HL-60/S4 (cell line): ENCODE results near the gene ATP5PD.
"Not testable (repeated sequence)": the region's sequence is repeated elsewhere in the genome, so short reads cannot be mapped to it uniquely, and the experiment has no call there.

Source experiments
- in situ Hi-C: fragments of 300-500 bp; cut with MboI; formaldehyde crosslinking; loops from 2 replicates; pipeline ENCODE4 v1.14.3; 2022; ENCODE audit warnings: low sequenced_read_pairs

The ATP5PD gene

DNA sequence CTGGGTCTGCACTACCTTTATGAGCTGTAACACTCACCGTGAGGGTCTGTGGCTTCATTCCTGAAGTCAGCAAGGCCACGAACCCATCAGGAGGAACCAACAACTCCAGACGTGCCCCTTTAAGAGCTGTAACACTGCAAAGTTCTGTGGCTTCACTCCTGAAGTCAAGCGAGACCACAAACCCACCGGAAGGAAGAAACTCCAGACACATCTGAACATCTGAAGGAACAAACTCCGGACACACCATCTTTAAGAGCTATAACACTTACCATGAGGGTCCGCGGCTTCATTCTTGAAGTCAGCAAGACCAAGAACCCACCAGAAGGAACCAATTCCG, 21.4 kb downstream of the ATP5PD start:
- in situ Hi-C loops: not testable (repeated sequence)

DNA sequence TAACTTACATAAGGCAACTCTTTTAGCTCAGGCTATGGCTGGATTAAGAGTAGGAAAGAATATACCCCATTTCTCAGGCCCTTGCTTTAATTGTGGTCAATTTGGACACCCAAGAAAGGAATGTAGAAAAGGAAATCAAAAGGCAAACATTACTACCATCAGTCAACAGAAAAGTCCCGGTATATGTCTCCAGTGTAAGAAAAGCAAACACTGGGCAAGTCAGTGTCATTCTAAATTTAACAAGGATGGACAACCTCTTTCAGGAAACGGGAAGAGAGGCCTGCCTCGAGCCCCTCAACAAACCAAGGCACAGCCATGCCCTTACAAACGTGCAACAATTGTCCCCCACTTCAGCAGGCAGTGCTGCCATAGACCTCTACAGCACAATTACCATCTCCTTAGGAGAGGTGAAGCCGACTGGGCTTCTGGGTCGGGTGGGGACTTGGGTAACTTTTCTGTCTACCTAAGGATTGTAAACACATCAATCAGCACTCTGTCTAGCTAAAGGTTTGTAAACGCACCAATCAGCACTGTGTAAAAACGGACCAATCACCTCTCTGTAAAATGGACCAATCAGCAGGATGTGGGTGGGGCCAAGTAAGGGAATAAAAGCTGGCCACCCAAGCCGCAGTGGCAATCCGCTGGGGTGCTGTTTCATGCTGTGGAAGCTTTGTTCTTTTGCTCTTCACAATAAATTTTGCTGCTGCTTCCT, 21.9 kb downstream of the ATP5PD start:
- in situ Hi-C loops: no loop called here

DNA sequence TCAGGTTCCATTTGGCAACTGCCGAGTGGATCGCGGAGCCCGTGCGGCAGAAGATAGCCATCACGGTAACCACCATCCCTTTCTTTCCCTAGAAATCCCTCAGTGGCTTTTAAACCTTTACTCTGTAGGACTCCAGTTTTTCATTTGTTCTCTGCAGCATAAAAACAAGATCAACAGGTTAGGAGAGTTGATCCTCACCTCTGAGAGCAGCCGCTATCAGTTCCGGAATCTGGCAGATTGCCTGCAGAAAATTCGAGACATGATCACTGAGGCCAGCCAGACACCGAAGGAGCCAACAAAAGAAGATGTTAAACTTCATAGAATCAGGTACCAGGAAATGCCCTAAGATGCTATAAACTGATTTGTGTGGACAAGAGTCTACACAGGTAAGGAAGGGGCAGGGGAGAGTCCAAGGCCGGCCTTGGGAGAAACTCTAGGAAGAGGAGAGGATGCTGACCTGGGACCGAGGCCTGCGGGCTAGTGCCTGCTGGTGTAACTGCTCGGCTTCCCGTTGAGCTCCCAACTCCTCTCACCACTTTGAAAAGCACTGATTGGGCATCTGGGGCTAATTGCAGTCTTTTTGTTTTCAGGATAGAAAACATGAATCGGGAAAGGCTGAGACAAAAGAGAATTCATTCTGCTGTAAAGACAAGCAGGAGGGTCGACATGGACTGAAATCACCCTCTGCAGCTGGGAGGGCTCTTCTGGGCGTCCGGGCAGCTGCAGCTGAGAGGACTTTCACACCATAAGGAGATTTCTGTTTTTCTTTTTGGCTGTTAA, 26.2 kb downstream of the ATP5PD start:
- in situ Hi-C loops: no loop called here

DNA sequence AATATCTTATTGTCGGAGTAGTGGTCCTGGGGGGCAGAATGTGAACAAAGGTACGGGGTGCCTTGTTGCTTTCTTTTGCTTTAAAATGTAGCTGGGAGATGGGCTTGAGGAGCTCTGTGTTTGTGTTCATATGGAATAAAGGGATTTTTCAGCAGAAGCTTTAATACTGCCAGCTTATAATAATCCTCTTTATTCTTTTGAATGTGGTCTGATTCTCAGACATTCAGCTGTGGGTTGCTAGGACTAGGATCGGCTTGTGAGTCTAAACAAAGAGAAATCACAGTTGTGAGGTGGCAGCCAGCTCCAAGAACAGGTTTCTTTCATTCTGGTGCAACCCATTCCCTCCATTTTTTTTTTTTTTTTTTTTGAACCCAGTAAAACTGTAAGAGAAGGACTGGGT, 27.1 kb downstream of the ATP5PD start:
- in situ Hi-C loops: no loop called here

DNA sequence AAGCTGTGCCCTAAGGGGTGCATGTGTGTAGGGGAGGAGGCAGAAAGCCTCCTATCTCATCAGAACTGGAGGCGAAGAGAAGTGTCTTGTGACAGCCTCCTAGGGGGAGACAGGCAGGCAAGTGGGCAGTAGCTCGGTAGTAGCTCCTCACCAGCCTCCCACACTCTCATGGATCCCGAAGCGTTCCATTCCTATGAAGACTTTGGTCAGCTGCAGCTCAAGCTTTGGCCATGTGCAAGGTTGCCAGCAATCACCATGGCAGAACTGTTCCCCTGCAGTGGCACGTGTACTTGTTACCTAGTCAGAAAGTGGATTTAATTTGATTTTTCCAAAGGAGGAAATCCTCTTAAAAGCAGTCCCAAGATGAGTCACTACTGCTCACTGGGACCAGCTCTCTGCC, 27.6 kb downstream of the ATP5PD start:
- in situ Hi-C loops: no loop called here

DNA sequence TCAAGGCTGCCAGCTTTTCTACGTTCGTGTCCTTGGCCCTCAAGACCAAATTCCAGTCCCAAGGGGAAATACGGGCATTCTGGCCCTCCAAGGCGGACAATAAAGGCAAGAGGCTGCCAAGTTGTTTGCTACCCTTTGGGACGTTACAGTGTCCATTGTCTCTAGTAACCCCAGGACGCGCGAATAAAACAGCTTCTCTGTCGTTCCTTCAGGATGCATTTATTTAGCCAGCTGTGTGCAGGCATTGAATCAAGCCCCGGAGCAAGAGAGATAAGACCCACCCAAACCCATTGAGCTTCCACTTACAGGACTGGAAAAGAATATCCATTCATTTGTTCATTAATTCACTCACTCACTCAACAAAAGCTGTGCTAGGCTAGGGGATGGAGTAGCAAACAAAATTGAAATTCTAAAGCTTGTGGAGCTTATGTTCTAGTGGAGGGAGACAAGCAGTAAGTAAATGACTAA, 33.6 kb downstream of the ATP5PD start:
- in situ Hi-C loops: no loop called here

DNA sequence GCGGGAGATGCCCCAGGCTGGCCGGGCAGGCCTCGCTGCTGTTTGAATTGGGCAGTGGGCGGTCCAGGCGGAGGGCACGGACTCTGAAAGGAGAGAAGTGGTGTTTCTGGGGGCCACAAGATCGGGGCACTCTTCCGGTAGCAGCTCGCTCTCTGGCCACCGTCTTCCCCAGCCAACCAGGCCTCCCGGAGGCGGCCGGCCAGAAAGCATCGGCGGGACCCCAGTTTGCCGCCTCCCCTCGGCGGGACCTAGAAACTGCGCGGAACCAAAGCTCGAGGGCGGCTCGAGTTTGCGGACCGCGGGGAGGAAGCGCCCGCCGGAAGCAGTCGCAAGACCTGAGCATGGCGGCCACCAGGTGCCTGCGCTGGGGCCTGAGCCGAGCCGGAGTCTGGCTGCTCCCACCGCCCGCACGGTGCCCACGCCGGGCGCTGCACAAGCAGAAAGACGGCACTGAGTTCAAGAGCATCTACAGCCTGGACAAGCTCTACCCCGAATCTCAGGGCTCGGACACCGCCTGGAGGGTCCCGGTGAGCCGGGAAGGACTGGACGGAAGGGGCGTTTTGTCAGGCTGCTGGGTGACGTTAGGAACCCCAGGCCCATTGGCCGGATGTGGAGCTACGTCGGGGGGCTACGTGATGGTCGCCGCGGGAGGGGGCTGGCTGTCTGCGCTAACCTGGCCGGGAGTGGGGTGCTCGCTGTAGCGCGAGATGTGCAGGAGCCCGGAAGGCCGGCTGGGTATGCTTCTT, 34.2 kb downstream of the ATP5PD start, which contains the start of gene MRPL58:
TSS of gene MRPL58 (plus strand) at position 325 of the 746 bp plus-strand sequence. CDS start at position 342, 17 bp downstream.
- in situ Hi-C loops: no loop called here

DNA sequence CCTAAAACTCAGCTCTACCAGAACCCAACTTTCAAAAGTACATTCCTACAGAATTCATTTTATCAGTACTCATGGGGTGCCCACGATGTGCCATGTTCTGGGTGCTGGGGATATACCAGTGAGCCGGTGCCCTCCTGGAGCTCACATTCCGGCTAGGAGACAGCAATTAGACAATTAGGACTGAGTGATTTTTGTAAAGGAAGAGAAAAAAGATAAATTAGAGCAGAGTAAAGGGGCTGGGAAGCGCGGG, 34.7 kb downstream of the ATP5PD start:
- in situ Hi-C loops: no loop called here

DNA sequence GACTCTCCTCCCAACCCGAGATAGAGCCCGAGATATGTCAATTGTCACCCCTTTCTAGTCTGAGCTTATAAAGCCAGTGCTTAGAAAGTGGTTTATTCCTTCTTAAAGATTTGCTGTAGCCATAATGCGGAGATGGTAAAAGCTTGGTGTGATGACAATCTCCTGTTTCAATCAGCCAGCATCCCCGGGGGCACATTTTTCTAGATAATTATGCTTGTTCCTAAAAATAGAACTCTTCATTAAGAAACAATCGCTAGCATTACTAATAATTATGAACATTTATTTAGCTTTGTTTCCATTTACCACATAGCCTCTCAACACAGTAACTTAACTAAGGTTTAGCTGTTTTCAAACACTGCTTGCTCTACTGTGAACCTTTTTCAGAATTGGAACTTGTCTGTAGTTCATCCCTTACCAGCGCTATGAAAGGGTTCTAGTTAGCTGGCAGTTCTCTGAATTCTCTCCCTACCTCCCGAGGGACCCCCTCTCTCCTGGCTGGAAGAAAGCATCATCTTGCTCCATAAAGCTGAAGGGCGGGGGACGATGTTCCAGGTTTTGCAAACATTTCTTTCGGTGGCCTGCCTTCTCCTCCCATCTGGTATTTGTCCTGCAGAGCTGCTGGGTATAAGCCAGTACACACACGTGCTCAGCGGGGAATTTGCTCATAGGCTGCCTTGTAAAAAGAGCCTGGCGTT, 35.2 kb downstream of the ATP5PD start:
- in situ Hi-C loops: no loop called here

DNA sequence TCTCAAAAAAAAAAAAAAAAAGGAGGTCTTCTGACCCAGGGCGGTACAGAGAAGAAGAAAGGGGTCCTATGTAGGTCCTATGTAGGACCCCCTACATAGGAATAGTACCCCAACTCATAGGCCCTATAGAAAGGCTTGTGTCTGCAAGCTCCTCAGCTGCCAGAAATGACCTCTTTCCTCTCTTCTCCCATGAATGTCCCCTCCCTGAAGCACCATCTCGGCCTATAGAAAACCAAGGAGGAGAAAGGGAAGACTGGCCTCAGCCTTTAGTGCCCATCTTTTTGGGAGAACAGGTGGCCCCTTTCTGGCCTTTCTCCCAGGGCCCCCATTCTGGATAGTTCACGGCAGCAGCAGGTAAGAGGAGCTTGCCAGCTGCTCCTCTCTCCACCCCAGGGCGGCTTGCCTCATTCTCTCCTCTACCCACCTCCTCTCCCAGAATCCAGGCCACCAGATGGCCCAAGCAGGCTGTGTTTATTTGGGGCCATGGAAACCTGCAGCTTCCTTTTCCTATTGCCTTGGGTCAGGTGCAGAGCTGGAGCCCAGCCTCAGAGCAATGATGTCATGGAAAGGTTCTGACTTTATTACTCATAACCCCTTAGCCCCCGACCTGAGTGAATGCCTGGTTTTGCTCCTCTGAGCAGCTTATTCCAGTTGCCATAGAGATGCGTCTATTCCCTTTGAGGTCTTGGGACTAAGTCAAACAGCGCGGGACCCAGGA, 35.9 kb downstream of the ATP5PD start:
- in situ Hi-C loops: no loop called here

DNA sequence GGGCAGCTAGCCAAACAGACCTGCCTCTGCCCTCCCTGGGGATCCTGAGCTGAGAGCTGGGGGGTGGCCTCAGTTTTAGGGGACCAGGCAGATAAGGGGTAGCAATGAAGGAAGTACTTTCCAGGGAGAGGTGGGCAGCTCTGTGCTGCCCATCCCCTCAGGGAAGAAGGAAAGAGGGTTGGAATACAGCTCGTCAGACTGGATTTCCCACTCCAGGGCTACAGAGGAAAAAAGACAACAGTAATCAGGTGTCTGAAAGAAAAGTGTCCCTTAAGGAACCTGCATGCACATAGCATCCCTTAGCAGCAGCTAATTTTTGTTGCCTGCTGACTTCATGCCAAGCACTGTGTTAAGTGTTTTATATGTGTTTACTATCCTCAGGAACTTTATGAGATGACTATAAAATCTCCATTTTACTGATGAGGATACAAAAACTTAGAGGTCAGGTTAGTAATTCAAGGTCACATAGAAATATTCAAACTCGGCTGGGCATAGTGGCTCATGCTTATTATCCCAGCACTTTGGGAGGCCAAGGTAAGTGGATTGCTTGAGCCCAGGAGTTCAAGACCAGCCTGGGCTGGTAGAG, 37.5 kb downstream of the ATP5PD start:
- in situ Hi-C loops: no loop called here

DNA sequence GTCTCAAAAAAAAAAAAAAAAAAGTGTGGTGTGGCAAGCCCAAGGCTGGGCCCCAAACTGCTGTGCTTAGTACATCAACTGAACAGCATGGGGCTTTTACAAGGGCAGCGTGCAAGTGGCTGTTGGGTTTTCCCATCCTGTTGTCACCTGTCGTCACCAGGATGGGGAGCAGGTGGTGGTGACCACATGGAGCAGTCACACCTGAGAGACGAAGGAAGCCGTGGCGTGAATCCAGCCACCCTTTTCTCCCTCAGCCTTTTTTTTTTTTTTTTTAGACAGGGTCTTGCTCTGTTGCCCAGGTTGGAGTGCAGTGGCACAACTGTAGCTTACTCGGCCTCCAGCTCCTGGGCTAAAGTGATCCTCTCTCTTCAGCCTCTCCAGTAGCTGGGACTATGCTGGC, 38.4 kb downstream of the ATP5PD start:
- in situ Hi-C loops: no loop called here

DNA sequence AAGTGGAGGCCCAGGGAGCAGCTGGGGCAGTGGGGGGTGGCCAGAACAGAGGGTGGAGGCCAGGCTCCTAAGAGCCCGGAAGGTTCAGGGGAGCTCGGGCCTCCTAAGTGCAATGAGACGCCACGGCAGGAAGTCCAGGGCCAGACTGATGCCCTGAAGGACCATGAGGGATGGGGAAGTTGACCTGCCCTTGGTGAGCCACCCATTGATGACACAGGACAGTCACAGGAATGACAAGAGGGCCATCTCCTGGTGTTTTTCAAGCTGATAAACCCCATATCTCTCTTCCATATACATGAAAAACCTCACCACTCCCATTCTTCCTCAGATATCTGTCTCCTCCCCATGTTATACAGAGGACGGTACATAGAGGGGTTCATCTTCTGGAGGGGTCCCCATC, 40.1 kb downstream of the ATP5PD start:
- in situ Hi-C loops: no loop called here

DNA sequence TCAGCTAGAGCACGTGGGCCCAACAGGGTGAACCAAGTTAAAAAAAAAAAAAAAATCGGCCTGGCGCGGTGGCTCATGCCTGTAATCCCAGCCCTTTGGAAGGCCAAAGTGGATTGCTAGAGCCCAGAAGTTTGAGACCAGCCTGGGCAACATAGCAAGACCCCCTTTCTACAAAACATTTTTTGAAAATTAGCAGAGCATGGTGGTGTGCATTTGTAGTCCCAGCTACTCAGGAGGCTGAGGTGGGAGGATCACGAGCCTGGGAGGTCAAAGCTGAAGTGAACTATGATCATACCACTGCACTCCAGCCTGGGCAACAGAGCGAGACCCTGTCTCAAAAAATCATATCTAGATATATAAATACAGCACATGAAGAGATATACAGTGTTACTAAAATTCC, 40.7 kb downstream of the ATP5PD start:
- in situ Hi-C loops: not testable (repeated sequence)

DNA sequence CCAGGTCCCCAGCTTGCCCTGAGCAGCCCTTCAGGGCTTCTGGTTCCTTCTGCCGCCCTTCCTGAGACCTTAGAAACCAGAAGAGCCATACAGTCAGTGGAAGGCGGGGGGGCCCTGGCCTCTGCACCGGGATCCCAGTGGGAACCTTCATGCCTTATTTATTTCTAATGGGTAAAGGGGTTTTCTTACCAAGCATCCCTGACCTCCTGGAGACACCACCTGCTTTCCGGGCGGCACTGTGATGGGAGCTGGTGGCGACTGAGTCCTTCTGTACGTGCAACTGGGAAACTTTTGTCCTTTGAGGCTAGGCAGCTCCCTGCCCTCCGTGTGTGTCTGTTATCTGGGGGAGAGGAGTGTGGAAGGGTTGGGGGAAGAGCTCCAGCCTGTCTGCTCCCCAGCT, 41.5 kb downstream of the ATP5PD start:
- in situ Hi-C loops: no loop called here

DNA sequence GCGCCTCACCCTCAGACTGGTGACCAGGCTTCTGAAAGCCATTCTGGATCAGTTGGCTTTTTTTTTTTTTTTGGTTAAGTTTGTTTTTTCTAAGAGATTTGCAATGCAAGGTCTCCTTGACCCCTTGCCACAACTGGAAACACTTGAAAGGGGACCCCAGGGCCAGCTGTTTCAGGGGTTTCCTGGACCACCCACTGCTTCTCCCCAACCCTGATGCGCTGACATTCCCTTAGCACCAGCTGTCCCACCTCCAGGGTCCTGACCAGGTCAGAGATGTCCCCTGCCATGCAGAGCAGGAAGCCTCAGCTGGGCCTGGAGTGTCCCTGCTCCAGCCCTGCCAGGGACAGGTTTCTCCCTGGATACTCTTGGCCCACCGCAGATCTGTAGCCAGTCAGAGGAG, 42.4 kb downstream of the ATP5PD start:
- in situ Hi-C loops: no loop called here

DNA sequence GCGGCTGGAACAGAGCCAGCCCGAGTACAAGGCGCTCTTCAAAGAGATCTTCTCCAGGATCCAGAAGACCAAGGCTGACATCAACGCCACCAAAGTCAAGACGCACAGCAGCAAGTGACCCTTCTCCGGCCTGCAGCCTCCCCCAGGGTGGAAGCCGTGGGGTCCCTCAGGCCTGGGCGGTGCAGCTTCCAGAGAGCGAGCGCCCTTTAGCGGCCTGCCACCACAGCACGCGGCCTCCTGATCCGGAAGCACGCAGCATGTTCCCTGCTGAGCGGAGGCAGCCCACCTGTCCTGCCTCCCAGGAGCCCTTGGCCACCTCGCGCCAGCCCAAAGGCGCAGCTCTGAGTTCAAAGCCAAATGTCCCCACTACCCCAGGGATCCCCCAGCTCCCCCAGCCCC, 42.8 kb downstream of the ATP5PD start:
- in situ Hi-C loops: no loop called here

DNA sequence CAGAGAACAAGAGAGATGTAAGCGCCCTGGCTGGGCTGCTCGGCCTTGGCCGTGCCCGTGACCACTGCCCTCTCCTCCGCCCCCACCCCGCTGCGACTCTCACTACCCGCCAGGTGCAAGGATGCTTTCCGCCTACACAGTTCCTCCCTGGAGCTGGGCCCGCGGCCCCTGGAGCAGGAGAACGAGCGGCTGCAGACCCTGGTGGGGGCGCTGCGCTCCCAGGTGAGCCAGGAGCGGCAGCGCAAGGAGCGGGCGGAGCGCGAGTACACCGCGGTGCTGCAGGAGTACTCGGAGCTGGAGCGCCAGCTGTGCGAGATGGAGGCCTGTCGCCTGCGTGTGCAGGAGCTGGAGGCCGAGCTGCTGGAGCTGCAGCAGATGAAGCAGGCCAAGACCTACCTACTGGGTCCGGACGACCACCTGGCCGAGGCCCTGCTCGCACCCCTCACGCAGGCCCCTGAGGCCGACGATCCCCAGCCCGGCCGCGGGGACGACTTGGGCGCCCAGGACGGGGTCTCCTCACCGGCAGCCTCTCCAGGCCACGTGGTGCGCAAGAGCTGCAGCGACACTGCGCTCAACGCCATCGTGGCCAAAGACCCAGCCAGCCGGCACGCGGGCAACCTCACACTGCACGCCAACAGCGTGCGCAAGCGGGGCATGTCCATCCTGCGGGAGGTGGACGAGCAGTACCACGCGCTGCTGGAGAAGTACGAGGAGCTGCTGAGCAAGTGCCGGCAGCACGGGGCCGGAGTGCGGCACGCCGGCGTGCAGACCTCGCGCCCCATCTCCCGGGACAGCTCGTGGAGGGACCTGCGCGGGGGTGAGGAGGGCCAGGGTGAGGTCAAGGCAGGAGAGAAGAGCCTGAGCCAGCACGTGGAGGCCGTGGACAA, 43.5 kb downstream of the ATP5PD start:
- in situ Hi-C loops: no loop called here
